Fibroblast of lung (primary cell): ENCODE measurements around the gene OR7A10. TPM values are rescaled to one million over a fixed set of nuclear protein-coding genes. Genes with fewer than 3 reads are reported as not detected.

Experiments
- DNase-seq, 2 donors: peaks; one replicate each; pipeline versions ENCODE4 v3.0.0 to v3.0.0-alpha.2; 2010; ENCODE audit warnings: low read depth in 2 of 2
- H2AFZ ChIP-seq: 2 replicates; pipeline ENCODE4 v1.5.1; 2012; ENCODE audit warnings: low read length, control low read depth, inconsistent platforms
- H3K27ac ChIP-seq: 2 replicates; pipeline ENCODE4 v1.5.1; 2011; ENCODE audit warnings: low read length, control low read depth; ENCODE audit not compliant: insufficient read depth
- H3K27me3 ChIP-seq: 2 replicates; pipeline ENCODE4 v1.5.1; 2011; ENCODE audit warnings: mild to moderate bottlenecking, low read length; ENCODE audit not compliant: control insufficient read depth, insufficient read depth
- H3K36me3 ChIP-seq: 2 replicates; pipeline ENCODE4 v1.5.1; 2011; ENCODE audit warnings: low read length; ENCODE audit not compliant: control insufficient read depth, insufficient read depth
- H3K4me1 ChIP-seq: 2 replicates; pipeline ENCODE4 v1.5.1; 2011; ENCODE audit warnings: low read length; ENCODE audit not compliant: control insufficient read depth, insufficient read depth; ENCODE audit errors: extremely low read depth
- H3K4me2 ChIP-seq: 2 replicates; pipeline ENCODE4 v1.5.1; 2011; ENCODE audit warnings: low read length, control low read depth; ENCODE audit not compliant: insufficient read depth; ENCODE audit errors: extremely low read depth
- H3K4me3 ChIP-seq, 4 experiments: fragments of 200-600 bp in 1 of 4; sonication (generic) in 1 of 4; replicated peaks in 1 of 4; 2 replicates each; pipeline ENCODE4 v1.5.1; 2011 to 2016; ENCODE audit warnings: low read length in 4 of 4, low read depth in 3 of 4, mild to moderate bottlenecking in 3 of 4, control low read depth in 2 of 4, inconsistent platforms in 1 of 4, mixed read lengths in 1 of 4; ENCODE audit not compliant: insufficient read depth in 1 of 4; ENCODE audit errors: control extremely low read depth in 1 of 4
- H3K79me2 ChIP-seq: 2 replicates; pipeline ENCODE4 v1.5.1; 2012; ENCODE audit warnings: mild to moderate bottlenecking, low read length, inconsistent platforms; ENCODE audit not compliant: control insufficient read depth, insufficient read depth
- H3K9ac ChIP-seq: 2 replicates; pipeline ENCODE4 v1.5.1; 2011; ENCODE audit warnings: mild to moderate bottlenecking, low read length, control low read depth; ENCODE audit not compliant: insufficient read depth
- H3K9me3 ChIP-seq: 2 replicates; pipeline ENCODE4 v1.5.1; 2012; ENCODE audit warnings: low read depth, low read length; ENCODE audit not compliant: control insufficient read depth, insufficient read depth
- H4K20me1 ChIP-seq: 2 replicates; pipeline ENCODE4 v1.5.1; 2011; ENCODE audit warnings: low read length; ENCODE audit not compliant: control insufficient read depth, insufficient read depth; ENCODE audit errors: extremely low read depth
- CTCF ChIP-seq, 2 donors: IDR thresholded peaks in 1 of 2; conservative IDR thresholded peaks in 1 of 2; 1 replicate in 1 of 2; 2 replicates in 1 of 2; pipeline ENCODE4 v1.5.1; 2011 to 2012; ENCODE audit warnings: low read length in 2 of 2, control low read depth in 1 of 2, inconsistent platforms in 1 of 2, low read depth in 1 of 2, mild to moderate bottlenecking in 1 of 2
- EZH2 ChIP-seq: IDR thresholded peaks from 2 replicates; pipeline ENCODE4 v1.5.1; 2012; ENCODE audit warnings: low read length, control low read depth, mild to moderate bottlenecking; ENCODE audit errors: missing control alignments
- polyA plus RNA-seq, 2 donors: library from polyadenylated mRNA; depleted of rRNA in 1 of 2; stranded (reverse) in 1 of 2; unstranded in 1 of 2; fragments of >200 nt; gene quantifications; 2 replicates each; pipeline ENCODE4 v1.2.1, GENCODE V29; 2011 to 2012; ENCODE audit warnings: missing spikeins in 1 of 2
- total RNA-seq: library from RNA; depleted of rRNA; stranded (reverse); fragments of >200 nt; gene quantifications from 2 replicates; pipeline ENCODE4 v1.2.1, GENCODE V29; 2014

The OR7A10 gene
- total and polyA plus RNA-seq, 2 donors (not counting 1 experiment from before 2014, with no cell fraction given) = not detected

- H3K36me3 ChIP-seq = no peaks in the 10 kb centered on the region
- no peak for DNase-seq
- no peak overlapping the region for H3K4me3 ChIP-seq
- H3K9ac ChIP-seq = no peak overlapping the region
- no peak overlapping the region for H2AFZ ChIP-seq
- no peaks in the 10 kb centered on the region for H3K27me3 ChIP-seq
- no peaks in the 10 kb centered on the region for H3K4me1 ChIP-seq
- H3K4me2 ChIP-seq = no peak overlapping the region
- H3K9me3 ChIP-seq = no peaks in the 10 kb centered on the region
- H4K20me1 ChIP-seq = no peaks in the 10 kb centered on the region
- no peaks in the 10 kb centered on the region for H3K79me2 ChIP-seq
- TF ChIP-seq EZH2 (no peak), CTCF (conservative IDR thresholded peaks at IDR 0.05 in 1 of 2, IDR thresholded peaks at IDR 0.05 in 1 of 2; ENCODE audit: low read depth in 1 of 2, low read length in 2 of 2) (no peak)
- no peak overlapping the region for H3K27ac ChIP-seq
Observed at GRCh38 chr19:14843578-14843977, 5.1 kb downstream of the OR7A10 start.

- TF ChIP-seq EZH2 (no peak), CTCF (conservative IDR thresholded peaks at IDR 0.05 in 1 of 2, IDR thresholded peaks at IDR 0.05 in 1 of 2; ENCODE audit: low read depth in 1 of 2, low read length in 2 of 2) (no peak)
- Histone ChIP-seq H3K36me3 (no peaks in the 10 kb centered on the region), H3K4me2 (no peak overlapping the region), H3K27me3 (no peaks in the 10 kb centered on the region), H3K9me3 (no peaks in the 10 kb centered on the region), H4K20me1 (no peaks in the 10 kb centered on the region), H3K4me3 (no peak overlapping the region), H3K4me1 (no peaks in the 10 kb centered on the region), H3K9ac (no peak overlapping the region), H3K79me2 (no peaks in the 10 kb centered on the region), H3K27ac (no peak overlapping the region), H2AFZ (no peak overlapping the region)
- no peak for DNase-seq
Observed at GRCh38 chr19:14843169-14843568, 5.6 kb downstream of the OR7A10 start.

GRCh38 chr19:14840206-14840605 is 8.5 kb downstream of the OR7A10 start:
- no peaks in the 10 kb centered on the region for H3K27me3 ChIP-seq
- no peak for DNase-seq
- H2AFZ ChIP-seq = no peak overlapping the region
- TF ChIP-seq CTCF (conservative IDR thresholded peaks at IDR 0.05 in 1 of 2, IDR thresholded peaks at IDR 0.05 in 1 of 2; ENCODE audit: low read depth in 1 of 2, low read length in 2 of 2) = no peak
- no peak for TF ChIP-seq EZH2
- H3K4me1 ChIP-seq = no peaks in the 10 kb centered on the region
- H3K9me3 ChIP-seq = no peaks in the 10 kb centered on the region
- no peak overlapping the region for H3K27ac ChIP-seq
- no peak overlapping the region for H3K9ac ChIP-seq
- H3K36me3 ChIP-seq = no peaks in the 10 kb centered on the region
- H3K4me2 ChIP-seq = no peak overlapping the region
- no peak overlapping the region for H3K4me3 ChIP-seq
- H4K20me1 ChIP-seq = no peaks in the 10 kb centered on the region
- no peaks in the 10 kb centered on the region for H3K79me2 ChIP-seq
